ENCODE measurements around the gene ARFGAP1. TPM values are rescaled to one million over a fixed set of nuclear protein-coding genes. Genes with fewer than 3 reads are reported as not detected.

Gene ARFGAP1
- total RNA-seq, 4 donors from 2014 or later: 34.4 to 306 (median 99.3) TPM

- intact Hi-C loops (cut with DNase I; ENCODE audit: low total_unique reads): no loop called here
- Histone ChIP-seq H3K27ac (no peak overlapping the region), H3K4me1 (no peaks in the 10 kb centered on the region), H3K27me3 (no peaks in the 10 kb centered on the region), H3K36me3 (no peaks in the 10 kb centered on the region), H3K4me3 (no peak overlapping the region), H3K9me3 (no peaks in the 10 kb centered on the region)
- no peak for DNase-seq
- TF ChIP-seq CTCF (IDR thresholded peaks at IDR 0.05) (no peak), POLR2A (IDR thresholded peaks at IDR 0.05) (no peak)
Measured at GRCh38 chr20:63236116-63236837, 36.3 kb upstream of the ARFGAP1 start.

GRCh38 chr20:63238031-63238430 lies 34.6 kb upstream of the ARFGAP1 start:
- Histone ChIP-seq H3K4me1 (no peaks in the 10 kb centered on the region), H3K27ac (no peak overlapping the region), H3K9me3 (no peaks in the 10 kb centered on the region), H3K27me3 (no peaks in the 10 kb centered on the region), H3K36me3 (no peaks in the 10 kb centered on the region), H3K4me3 (no peak overlapping the region)
- intact Hi-C loops (cut with DNase I; ENCODE audit: low total_unique reads): no loop called here
- no peak for DNase-seq
- TF ChIP-seq CTCF (IDR thresholded peaks at IDR 0.05) (no peak), POLR2A (IDR thresholded peaks at IDR 0.05) (no peak)

- intact Hi-C loops (cut with DNase I; ENCODE audit: low total_unique reads): no loop called here
- Histone ChIP-seq H3K4me3 (no peak overlapping the region), H3K4me1 (no peaks in the 10 kb centered on the region), H3K27me3 (no peaks in the 10 kb centered on the region), H3K36me3 (no peaks in the 10 kb centered on the region), H3K27ac (no peak overlapping the region), H3K9me3 (no peaks in the 10 kb centered on the region)
- TF ChIP-seq CTCF (IDR thresholded peaks at IDR 0.05) (no peak), POLR2A (IDR thresholded peaks at IDR 0.05) (no peak)
- no peak for DNase-seq
Measured at GRCh38 chr20:63238514-63239125, 34.0 kb upstream of the ARFGAP1 start.

GRCh38 chr20:63239431-63239830 lies 33.2 kb upstream of the ARFGAP1 start:
- intact Hi-C loops (cut with DNase I; ENCODE audit: low total_unique reads): no loop called here
- Histone ChIP-seq H3K27ac (no peak overlapping the region), H3K27me3 (no peaks in the 10 kb centered on the region)

More at GRCh38 chr20:63239431-63239830, 33.2 kb upstream of the ARFGAP1 start:
- no peaks in the 10 kb centered on the region for H3K4me1 ChIP-seq
- no peak for DNase-seq
- H3K4me3 ChIP-seq: no peak overlapping the region
- no peak for TF ChIP-seq POLR2A (IDR thresholded peaks at IDR 0.05)
- no peak for TF ChIP-seq CTCF (IDR thresholded peaks at IDR 0.05)
- H3K9me3 ChIP-seq: no peaks in the 10 kb centered on the region
- H3K36me3 ChIP-seq: no peaks in the 10 kb centered on the region

Data from uterus (tissue), 4 donors.